Fibroblast of lung (primary cell): ENCODE results near the gene CALN1.

Experiments used
- CTCF ChIP-seq, 2 donors: IDR thresholded peaks in 1 of 2; conservative IDR thresholded peaks in 1 of 2; 1 replicate in 1 of 2; 2 replicates in 1 of 2; pipeline ENCODE4 v1.5.1; 2011 to 2012; ENCODE audit warnings: low read length in 2 of 2, control low read depth in 1 of 2, inconsistent platforms in 1 of 2, low read depth in 1 of 2, mild to moderate bottlenecking in 1 of 2
- EZH2 ChIP-seq: IDR thresholded peaks from 2 replicates; pipeline ENCODE4 v1.5.1; 2012; ENCODE audit warnings: low read length, control low read depth, mild to moderate bottlenecking; ENCODE audit errors: missing control alignments

DNA sequence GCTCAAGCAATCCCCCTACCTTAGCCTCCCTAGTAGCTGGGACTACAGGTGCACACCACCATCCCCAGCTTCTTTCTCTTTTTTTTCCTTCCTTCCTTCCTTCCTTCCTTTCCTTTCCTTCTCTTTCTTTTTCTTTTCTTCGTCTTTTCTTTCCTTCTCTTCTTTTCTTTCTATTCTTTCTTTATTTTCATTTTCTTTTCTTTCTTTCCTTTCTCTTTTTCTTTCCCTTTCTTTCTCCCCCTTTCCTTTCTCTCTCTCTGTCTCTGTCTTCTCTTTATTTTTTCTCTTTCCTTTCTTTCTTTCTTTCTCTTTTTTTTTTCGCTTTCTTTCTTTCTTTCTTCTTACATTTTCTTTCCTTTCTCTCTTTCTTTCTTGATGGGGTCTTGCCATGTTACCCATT lies 658.9 kb downstream of the CALN1 start:
- no peak for TF ChIP-seq CTCF (conservative IDR thresholded peaks at IDR 0.05 in 1 of 2, IDR thresholded peaks at IDR 0.05 in 1 of 2; ENCODE audit: low read depth in 1 of 2, low read length in 2 of 2)
- no peak for TF ChIP-seq EZH2
